ENCODE measurements around the gene CPNE8.

CPNE8 gene

GRCh38 chr12:38905480-38906351 lies at the start of gene CPNE8:
CPNE8 (minus strand) TSS chr12:38905591; CDS start chr12:38905534, 57 bp downstream.
- no peak for DNase-seq (ENCODE audit: low read depth in 2 of 2)

GRCh38 chr12:38954238-38954873 lies 49.0 kb upstream of the CPNE8 start:
- DNase-seq (ENCODE audit: low read depth in 2 of 2): no peak

- no peak for DNase-seq (ENCODE audit: low read depth in 2 of 2)
Observed at GRCh38 chr12:38949363-38949762, 44.0 kb upstream of the CPNE8 start.

- DNase-seq (ENCODE audit: low read depth in 2 of 2): no peak
Observed at GRCh38 chr12:38934686-38935085, 29.3 kb upstream of the CPNE8 start.

GRCh38 chr12:38934078-38934584 lies 28.7 kb upstream of the CPNE8 start:
- DNase-seq (ENCODE audit: low read depth in 2 of 2): no peak

- DNase-seq (ENCODE audit: low read depth in 2 of 2): no peak
Observed at GRCh38 chr12:38932320-38932719, 26.9 kb upstream of the CPNE8 start.

- no peak for DNase-seq (ENCODE audit: low read depth in 2 of 2)
Observed at GRCh38 chr12:38931461-38931860, 26.1 kb upstream of the CPNE8 start.

GRCh38 chr12:38930990-38931389 lies 25.6 kb upstream of the CPNE8 start:
- no peak for DNase-seq (ENCODE audit: low read depth in 2 of 2)

GRCh38 chr12:38926501-38926900 lies 21.1 kb upstream of the CPNE8 start:
- no peak for DNase-seq (ENCODE audit: low read depth in 2 of 2)

- DNase-seq (ENCODE audit: low read depth in 2 of 2): no peak
Observed at GRCh38 chr12:38921025-38921677, 15.8 kb upstream of the CPNE8 start.

GRCh38 chr12:38919191-38919590 lies 13.8 kb upstream of the CPNE8 start:
- no peak for DNase-seq (ENCODE audit: low read depth in 2 of 2)

- no peak for DNase-seq (ENCODE audit: low read depth in 2 of 2)
Observed at GRCh38 chr12:38915429-38916182, 10.2 kb upstream of the CPNE8 start.

- no peak for DNase-seq (ENCODE audit: low read depth in 2 of 2)
Observed at GRCh38 chr12:38912116-38912515, 6.7 kb upstream of the CPNE8 start.

- DNase-seq (ENCODE audit: low read depth in 2 of 2): no peak
Observed at GRCh38 chr12:38911611-38912010, 6.2 kb upstream of the CPNE8 start.

- no peak for DNase-seq (ENCODE audit: low read depth in 2 of 2)
Observed at GRCh38 chr12:38907201-38907923, 2.0 kb upstream of the CPNE8 start.

GRCh38 chr12:38906482-38907200 lies 1.2 kb upstream of the CPNE8 start:
- peak; percentile 13 to 15 for DNase-seq (ENCODE audit: low read depth in 2 of 2)

GRCh38 chr12:38904537-38905479 lies 583 bp downstream of the CPNE8 start:
- DNase-seq (ENCODE audit: low read depth in 2 of 2): no peak

GRCh38 chr12:38903596-38903995 lies 1.8 kb downstream of the CPNE8 start:
- no peak for DNase-seq (ENCODE audit: low read depth in 2 of 2)

GRCh38 chr12:38898001-38898684 lies 7.2 kb downstream of the CPNE8 start:
- no peak for DNase-seq (ENCODE audit: low read depth in 2 of 2)

Data from fibroblast of skin of left biceps (primary cell).